Pons (tissue), 1 donor: Measurements from ENCODE around the gene TMEM183A.
A peak's percentile ranks its signal among the peaks of the same experiment; 100 is the strongest.

Experiments used
- DNase-seq: peaks from one replicate; pipeline ENCODE4 v3.0.0-alpha.2; 2016; ENCODE audit warnings: low spot score

The TMEM183A gene

DNA sequence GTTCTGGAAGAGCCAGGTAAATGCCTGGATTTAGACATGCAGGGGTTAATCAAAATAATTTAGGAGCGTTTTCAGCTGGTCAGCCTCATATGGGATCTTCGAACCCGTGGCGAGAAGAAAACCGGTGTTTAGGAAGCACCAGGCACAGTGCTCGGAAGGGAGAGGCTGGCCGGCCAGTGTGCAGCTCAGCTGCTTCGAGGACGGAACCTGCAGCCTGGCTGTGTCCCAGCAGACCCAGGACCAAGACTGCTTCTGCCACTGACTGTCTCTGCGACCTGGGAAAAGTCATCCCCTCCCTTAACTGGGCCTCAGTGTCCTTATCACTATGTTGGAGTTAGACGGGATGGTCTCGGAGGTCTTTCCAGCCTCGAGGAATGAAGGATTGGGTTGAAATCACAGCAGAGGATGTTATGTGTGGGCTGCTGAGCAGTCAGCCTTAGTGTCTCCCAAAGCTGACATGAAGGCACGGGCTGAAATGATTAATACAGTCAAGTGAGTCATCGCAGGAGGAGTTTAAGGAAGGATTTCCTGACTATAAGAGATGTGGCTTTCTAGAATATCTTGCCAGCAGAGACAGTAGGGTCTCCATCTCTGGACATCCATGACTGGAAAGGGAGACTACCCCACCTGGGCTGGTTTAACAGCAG lies 39.9 kb downstream of the TMEM183A start:
- no peak for DNase-seq

DNA sequence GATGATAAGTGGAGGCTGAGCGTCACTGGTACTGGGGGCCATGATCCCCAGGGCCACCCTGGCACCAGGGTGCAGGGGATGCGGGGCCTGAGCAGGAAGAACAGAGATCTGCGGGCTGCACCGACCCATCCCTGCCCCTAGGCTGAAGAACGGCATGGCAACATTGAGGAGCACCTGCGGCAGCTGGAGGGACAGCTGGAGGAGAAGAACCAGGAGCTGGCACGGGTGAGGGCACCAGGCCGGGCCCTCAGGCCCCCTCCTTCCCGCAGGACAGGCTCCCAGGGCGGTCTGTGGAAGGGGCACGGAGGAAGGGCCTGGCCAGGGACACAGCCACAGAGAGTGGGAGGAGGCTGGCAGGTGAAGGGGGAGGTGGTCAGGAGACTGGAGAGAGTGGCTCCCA lies 40.9 kb downstream of the TMEM183A start:
- DNase-seq: no peak

DNA sequence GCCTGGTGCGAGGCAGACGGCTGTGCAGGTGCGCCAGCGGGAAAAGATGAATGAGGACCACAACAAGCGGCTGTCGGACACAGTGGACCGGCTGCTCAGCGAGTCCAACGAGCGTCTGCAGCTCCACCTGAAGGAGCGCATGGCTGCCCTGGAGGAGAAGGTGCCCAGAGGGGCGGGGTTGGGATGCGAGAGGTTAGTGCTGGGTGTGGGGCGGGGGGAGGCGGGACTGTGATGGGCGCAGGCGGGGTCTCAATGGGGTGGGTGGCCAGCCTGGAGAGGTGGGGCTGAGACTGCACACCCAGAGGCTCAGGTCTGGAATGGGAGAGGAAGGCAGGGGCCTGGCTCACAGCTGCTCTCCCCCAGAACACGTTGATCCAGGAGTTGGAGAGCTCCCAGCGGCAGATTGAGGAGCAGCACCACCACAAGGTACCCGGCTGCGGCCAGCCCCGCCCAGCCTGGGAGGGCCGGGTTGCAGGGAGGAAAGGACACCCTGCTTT lies 41.4 kb downstream of the TMEM183A start:
- no peak for DNase-seq

DNA sequence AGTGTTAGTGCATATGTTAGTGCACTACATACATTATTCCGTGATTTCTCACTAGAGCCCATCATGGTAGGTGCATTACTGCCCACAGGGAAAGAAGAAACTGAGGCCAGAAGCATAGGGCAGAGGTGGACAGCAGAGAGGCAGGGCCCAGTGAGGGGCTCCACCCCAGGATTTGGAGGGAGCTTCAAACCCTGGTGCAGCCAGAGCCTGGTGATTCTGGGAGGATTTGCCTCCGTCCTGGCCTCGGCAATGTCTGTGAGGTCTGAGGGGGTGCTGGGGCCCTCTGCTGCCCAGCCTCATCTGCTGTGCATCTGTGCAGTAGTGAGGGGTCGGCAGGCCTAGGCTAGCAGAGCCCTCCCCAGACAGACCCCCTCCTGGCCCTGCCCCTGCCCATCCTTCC lies 41.9 kb downstream of the TMEM183A start:
- DNase-seq: no peak

DNA sequence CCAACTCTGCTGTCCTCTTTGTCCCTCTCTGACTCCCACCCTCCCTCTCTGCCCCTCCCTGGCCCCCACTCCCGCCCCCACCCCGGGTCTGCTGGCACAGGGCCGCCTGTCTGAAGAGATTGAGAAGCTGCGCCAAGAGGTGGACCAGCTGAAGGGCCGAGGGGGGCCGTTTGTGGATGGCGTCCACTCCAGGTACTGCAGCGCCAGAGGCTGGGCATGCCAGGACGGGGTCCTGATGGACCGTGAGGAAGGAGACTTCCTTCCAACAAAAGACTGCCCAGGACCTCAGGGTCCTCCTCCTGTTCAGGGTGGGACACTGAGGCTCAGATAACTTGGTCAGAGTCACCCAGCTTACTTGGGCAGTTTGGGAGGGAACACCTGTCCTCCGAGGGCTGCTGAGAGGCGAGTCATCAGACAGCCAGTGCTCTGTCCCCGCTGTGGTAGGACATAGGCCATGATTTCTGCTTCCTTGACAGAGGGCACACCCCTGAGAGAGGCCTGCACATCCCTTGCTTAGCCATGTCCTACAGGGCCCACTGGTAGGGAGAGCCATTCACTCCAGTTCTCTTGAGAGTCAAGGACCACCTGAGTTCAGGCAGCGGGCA lies 42.5 kb downstream of the TMEM183A start:
- no peak for DNase-seq

DNA sequence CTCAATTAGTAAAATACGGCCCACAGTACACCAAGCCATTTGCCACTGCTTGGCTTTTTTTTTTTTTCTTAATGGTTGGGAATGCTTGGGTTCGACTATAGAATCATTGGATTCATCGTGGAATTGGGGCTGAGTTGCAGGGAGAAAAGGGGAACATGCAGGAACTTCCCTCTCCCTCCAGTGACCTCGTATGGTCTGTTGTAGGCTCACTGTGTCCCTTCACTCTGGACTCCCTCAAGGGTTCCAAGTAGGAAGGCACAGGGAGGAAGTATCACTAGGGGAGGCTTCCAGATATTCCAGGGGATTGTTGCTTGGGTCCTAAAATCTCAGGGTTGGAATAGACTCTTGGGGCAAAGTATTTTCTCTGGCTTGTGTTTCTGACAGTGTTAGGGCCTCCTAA lies 43.7 kb downstream of the TMEM183A start:
- no peak for DNase-seq

DNA sequence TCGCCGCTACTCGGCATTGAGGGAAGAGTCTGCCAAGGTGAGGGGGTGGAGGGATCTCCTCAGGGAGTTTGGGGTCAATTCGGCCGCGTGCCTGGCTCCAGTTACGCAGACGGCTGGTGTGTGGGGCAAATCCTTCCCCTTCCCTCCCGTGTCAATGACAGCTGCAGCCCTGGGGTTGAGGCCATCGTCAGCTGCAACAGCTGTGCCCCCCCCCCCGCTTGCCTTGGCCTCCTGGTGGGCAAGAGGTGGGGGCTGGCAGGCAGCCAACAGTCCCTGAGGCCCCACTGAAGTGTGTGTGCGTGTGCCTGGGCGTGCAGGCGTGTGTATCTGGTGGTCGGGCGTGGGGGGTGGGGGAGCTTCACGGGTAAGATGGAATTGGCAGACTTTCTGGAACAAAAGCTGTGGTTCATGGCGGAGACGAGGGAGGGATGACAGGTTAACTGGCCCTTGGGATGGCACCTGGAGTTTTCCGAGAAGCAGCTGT lies 44.7 kb downstream of the TMEM183A start:
- DNase-seq: no peak

DNA sequence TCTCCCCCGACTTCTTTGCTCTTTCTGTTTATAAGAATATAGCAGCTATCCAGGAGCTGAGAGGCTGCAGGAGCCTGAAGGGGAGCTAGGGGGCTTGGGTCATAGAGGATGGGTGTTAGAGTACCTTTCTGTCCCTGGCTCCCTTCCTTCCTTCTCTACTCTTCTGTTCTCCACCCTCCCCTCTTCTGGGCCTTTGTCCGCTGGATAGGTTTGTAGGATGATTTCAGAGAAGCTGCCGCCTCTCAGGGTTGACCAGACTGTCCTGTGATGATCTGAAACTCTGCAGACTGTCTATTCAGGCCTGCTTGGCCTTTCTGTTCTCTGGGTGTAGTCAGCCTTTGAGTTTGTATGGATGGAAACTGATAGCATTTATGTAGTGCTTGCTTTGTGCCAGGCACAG lies 45.4 kb downstream of the TMEM183A start:
- no peak for DNase-seq

DNA sequence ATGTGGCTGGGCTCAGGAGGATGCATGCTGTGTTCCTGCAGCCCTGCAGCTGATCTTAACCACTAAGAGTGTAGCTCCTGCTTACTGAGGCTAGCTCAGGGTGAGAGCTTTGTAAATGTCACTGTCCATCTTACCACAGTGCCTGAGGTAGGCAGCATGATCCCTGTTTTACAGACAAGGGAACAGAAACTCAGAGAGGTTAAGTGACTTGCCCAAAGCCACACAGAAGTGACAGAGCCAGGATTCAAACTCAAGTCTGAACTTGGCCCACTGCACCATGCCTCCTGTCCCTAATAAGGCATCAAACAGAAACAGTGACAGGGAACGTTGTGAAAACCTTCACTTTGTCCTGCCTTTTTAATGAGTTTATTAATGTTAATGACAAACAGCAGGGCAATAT lies 47.0 kb downstream of the TMEM183A start:
- DNase-seq: no peak

DNA sequence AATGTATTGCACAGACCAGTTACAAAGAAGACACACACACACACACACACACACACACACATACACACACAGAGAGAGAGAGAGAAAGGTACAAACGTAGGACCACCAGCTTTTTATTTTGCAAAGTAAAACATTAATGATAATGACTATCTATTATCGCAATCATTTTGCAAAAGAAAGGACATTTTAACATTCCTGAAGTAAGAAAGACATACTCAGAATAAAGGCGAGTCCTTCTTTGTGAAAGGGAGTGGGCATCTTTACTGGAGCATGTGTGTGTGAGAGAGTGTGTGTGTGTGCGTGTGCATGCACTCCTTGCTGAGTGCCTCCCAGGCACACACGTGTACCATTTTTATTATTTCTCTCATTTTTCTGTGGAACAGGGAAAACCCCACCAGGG lies 47.5 kb downstream of the TMEM183A start:
- no peak for DNase-seq

DNA sequence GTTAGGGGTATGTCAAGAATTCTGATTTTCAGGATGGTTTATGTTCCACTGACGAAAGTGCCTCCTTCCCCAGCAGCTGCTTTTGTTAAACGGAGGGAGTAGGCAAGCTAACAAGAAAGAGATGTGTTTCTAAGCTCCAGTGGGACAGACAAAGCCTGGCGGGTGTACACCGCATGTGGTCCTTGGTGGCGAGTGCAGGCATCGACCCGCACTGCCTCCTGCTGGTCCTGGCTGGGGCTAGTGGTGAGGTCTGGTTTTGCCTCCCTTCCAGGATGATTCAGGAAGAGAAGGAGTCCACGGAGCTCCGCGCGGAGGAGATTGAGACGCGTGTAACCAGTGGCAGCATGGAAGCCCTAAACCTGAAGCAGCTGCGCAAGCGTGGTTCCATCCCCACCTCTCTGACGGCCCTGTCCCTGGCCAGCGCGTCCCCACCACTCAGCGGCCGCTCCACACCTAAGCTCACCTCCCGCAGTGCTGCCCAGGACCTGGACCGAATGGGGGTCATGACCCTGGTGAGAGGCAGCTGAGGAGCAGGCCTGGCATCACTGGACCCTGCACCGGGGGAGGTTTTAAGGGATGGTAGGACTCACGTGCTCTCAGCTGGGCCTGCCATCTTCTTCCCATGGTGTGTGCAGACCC lies 48.1 kb downstream of the TMEM183A start:
- no peak for DNase-seq

DNA sequence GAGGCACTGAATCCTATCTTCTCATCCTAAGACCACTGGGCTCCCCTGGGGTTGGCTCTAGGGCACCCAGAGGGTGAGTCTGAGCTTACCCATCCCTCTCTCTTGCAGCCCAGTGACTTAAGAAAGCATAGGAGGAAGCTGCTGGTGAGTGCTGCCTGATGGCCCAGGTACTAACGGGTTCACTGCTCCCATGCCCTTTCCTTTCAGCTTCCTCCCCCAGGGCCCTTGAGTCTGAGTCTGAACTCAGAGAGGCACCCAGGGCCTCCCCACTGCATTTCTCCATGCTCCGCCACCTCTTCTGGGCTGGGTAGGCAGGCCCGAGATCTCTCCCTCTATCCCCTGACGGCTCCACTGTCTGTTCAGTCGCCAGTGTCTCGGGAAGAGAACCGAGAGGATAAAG lies 48.8 kb downstream of the TMEM183A start:
- no peak for DNase-seq

DNA sequence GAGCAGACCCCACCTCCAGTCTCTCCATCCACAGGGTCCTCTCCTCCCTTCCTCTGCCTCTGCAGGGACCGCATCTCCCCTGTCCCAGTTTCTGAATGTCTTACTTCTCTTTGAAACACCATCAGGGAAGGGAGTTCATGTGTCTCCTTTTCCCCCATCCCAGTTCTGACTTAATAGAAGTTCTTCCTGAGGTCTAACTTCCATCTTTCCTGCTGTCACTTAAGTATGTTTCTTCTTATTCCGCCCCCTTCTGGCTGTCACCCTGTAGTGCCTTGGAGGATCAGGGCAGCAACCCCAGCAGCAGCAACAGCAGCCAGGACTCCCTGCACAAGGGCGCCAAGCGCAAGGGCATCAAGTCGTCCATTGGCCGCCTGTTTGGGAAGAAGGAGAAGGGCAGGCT lies 49.3 kb downstream of the TMEM183A start:
- DNase-seq: no peak

DNA sequence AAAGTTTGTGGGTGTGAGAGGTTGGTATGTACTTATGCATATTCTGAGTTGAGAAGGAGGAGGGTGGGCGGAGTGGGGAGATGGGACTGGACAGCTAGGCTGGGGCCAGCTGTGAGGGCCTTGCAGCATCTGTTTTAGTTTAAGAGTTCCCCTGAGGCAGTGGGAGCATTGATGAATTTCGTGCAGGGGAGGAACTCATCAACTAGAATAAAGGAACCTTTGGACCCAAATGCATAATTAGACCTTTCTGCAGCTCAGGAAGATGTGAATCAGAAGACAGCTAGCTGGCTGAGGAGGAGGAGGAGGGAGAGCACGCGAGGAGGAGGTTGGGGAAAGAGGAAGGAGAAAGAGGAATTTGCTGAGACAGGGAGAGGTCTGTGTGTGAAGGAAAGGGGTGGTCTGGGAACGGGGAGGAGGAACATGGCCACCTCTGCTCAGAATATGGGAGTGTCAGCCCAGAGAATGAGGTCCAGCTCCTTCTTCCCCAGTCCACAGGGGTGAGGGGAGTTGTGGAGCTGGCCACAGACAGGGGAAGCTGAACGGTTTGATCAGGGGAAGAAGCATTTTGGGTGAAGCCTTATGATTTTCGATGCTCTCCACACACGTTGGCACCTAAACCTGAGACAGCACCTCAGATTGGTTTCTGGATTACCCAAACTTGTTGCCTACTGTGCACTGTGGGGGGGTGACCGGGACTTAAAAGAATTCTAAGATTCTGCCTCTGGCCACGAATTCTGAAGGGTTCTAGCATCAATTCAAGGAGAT lies 50.9 kb downstream of the TMEM183A start:
- DNase-seq: peak; percentile 55

DNA sequence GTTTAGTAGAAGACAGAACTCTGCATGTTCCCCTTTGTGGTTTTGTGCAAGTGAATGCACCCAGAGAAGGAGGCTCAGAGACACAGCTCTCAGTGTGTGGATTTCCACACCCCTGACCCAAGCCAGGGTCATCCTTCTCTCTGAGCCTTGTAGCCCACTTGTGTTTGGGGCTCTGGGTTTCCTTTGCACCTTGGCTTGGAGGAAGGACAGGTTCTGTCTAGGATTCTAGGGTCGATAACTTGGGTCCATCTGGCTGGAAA lies 51.4 kb downstream of the TMEM183A start:
- DNase-seq: peak; percentile 35

DNA sequence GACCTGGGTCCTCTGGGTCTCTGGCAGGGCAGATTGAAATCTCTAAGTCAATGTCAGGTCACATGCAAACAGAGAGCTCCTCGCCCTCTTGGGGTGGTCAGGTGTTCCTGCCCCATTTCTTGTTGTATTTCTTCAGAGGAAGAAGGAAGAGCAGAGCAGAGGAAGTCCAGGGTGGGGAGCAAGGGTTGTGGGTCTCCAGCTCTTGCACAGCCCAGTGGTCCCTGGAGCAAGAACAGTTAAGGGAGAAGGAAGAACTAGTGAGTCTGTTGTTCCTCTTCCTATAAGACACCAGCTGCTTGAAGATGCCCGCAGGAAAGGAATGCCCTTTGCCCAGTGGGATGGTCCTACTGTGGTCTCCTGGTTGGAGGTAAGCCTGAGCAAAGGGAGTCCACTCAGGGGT lies 52.3 kb downstream of the TMEM183A start:
- no peak for DNase-seq

DNA sequence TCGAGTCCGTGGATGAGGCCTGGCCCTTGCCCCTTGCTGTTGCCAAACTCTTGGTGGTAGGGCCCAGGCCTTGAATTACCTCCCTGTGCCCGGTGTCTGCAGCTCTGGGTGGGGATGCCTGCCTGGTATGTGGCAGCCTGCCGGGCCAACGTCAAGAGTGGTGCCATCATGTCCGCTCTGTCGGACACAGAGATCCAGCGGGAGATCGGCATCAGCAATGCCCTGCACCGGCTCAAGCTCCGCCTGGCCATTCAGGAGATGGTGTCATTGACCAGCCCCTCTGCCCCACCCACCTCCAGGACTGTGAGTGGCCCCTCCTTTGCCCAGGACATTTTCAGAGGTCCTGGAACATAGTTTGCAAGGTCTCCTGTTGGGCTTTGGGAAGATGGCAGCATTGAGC lies 52.9 kb downstream of the TMEM183A start:
- DNase-seq: no peak

DNA sequence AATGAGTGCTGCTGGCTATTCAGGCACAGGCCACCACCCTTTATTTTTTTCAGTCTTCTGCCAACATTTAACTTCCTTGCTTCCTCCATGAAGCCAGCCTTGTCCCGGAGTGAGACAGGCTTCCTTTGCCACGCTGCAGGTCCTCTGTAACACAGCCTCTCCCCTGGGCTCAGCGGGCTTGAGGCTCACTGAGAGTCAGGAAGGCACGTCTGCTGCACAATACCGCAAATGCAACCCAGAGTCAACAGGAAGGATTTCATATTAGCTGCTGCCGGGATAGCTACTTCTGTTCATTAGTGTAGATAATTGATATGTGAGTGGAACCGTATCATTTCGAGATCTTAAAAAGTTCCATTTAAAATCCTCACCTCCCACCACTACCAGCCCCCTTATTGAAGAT lies 56.1 kb downstream of the TMEM183A start:
- no peak for DNase-seq

DNA sequence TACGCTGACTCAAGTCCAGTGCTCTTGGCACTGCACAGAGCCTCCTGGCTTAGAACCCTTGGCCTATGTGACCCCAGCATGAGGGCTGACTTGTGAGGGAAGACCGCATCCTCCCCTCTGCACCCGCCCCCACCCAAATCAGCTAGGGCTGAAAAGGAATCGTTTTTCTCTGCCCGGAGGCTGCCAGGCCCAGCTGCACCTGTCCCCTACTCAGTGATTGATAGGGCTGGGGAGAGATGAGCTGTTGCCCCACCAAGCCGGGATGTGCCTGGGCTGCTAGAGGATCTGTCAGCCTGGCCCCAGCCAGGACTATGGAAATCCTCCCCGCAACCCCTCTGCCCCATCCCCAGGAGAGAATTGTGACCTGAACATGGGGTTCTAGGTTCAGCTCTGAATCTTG lies 58.0 kb downstream of the TMEM183A start:
- DNase-seq: no peak

DNA sequence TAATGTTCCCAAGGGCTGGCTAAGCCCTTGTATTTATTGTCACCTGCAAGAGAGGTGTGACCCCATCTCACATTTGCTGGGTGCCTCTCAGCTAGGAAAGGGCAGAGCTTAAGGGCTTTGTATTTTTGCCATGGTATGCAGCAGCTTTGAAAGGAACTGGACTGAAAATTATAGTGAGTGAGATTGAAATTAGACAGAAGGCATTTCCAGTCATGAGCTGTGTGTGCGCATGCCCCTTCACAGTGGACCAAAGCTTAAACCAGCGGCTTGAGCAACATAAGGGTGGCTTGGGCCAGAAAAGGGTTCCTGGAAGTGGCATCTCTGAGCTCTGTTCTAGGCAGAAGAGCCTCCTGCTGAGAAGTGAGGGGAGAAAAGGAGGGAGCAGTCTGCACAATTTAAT lies 58.8 kb downstream of the TMEM183A start:
- DNase-seq: no peak

DNA sequence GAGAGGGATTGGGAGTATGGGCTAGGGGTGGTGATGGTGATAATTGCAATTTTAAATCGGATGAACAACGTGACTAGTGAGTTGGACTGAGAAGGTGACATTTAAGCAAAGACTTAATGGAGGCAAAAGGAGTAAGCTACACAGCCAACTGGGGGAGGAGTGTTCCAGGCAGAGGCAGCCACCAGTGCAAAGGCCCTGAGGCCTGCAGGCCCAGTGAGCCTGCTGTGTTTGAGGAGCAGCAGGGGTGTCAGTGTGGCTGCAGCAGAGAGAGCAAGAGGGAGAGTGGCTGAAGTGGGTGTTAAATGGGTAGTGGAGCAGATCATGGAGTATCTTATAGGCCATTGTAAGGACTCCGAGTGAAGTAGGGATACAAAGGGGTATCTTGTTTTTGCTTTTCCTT lies 59.8 kb downstream of the TMEM183A start:
- DNase-seq: no peak

DNA sequence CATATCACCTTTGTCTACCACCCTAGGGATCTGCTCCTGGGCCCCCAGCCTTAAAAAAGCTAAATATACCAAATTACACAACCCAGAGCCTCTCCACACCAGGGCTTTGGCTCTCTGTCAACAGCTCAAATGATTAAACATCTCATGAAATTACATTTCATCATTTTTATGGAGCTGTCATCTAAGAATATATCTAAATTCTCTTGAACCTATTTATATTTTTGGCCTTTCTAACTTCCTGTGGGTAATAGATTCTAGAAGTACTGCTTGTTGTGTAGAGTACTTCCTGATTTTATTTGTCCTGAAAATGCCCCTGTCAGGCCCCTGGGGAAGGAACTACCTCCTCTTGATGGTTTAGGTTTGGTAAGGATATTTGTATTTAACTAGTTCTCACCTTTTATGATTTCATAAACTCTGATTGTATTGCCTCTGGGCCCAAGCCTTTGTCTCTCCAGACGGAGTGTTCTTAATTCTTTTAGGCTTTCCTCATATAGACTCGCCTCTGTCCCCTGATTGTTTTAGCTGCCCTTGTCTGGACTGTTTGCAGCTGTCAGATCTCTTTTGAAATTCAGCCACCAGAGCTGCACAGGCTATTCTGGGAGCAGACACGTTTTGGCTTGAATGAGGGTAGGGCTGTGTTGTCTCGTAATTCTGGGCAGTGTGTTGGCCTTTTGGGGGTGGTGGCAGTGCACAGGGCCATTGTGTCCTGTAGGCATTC lies 62.0 kb downstream of the TMEM183A start:
- DNase-seq: peak; percentile 70
